ENCODE results near the gene BID. TPM values are rescaled to one million over a fixed set of nuclear protein-coding genes. Genes with fewer than 3 reads are reported as not detected.

Gene BID
- total and polyA plus RNA-seq, 2 of the 8 experiments (the other 6 are each of a cell fraction or from before 2014, with no cell fraction given) = 39.3 to 114 TPM

DNA sequence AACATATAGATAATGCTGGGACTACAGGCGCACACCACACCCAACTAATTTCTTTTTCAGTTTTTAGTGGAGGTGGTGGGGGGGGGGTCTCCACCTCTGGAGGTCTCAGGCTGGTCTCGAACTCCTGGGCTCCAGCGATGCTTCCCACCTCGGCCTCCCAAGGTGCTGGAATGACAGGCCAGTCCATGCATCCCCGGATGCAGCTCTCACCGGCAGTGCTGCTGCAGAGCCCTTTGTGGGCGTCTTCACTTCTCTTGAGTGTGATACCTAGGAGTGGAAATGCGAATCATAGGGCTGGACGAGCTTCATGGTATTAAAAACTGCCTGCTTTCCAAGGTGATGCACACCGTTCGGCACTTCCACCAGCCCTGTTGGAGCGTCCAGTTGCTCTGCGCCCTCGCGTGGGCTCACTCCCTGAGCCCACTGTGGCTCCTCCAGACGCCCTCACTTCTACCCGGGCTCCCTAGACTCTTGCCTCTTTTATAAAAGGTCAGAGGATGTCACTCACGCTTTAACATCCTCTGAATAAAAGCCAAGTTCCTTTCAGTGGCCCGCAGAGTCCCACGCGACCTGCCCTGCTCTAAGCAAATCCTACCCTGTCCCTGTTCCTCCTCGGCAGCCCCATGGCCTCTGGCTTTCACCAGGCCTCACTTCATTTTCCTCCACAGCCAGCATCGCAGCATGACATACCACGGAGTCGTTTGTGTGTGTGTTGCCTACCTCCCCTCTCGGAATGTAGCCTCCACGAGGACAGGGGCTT, 837 bp upstream of the BID start:
- Histone ChIP-seq H2BK5ac (ENCODE audit: low read depth, low read length) (no peak overlapping the region), H3K27me3 (replicated peaks in 1 of 4; ENCODE audit: control insufficient read depth in 3 of 4, extremely low read depth in 1 of 4, insufficient read depth in 3 of 4, low read length in 3 of 4) (no peaks in the 10 kb centered on the region), H3K18ac (ENCODE audit: extremely low read depth, low read length) (no peak overlapping the region; the same call in 1 of the 2 replicates), H3K4me1 (replicated peaks in 1 of 4; ENCODE audit: control insufficient read depth in 3 of 4, insufficient read depth in 4 of 4, low read length in 3 of 4) (peaks cover 0 to 25% (median 19%) of the 10 kb centered on the region in 4 experiments; a peak in 6 of 7 replicates), H4K20me1 (replicated peaks in 1 of 2; ENCODE audit: control insufficient read depth in 1 of 2, insufficient read depth in 2 of 2, low read length in 2 of 2) (peaks cover 2 to 4% of the 10 kb centered on the region in 2 experiments), H4K8ac (ENCODE audit: extremely low read depth, insufficient read depth, low read length) (peak overlapping the region; percentile 73; the same call in 1 of the 2 replicates), H3K56ac (replicated peaks; ENCODE audit: insufficient read length, low read depth, low read length) (no peak overlapping the region), H2BK20ac (ENCODE audit: low read length) (no peak overlapping the region), H2BK120ac (replicated peaks; ENCODE audit: low read depth, low read length) (no peak overlapping the region), H3K23ac (ENCODE audit: insufficient read length) (no peak overlapping the region), H3K79me1 (ENCODE audit: low read depth, low read length) (peaks cover 7% of the 10 kb centered on the region; the same call in 1 of the 2 replicates), H3K36me3 (ENCODE audit: control insufficient read depth in 2 of 4, insufficient read depth in 4 of 4, low read length in 3 of 4) (no peaks in the 10 kb centered on the region), H4K91ac (replicated peaks; ENCODE audit: insufficient read length, low read length) (no peak overlapping the region), H3K4me2 (ENCODE audit: insufficient read depth in 1 of 2, low read depth in 2 of 2, low read length in 2 of 2) (peak overlapping the region; percentile 73 to 74), H3K9ac (replicated peaks in 1 of 4; ENCODE audit: extremely low read depth in 1 of 4, low read depth in 3 of 4, low read length in 3 of 4) (no peak overlapping the region), H3K4ac (replicated peaks; ENCODE audit: insufficient read length, low read depth, low read length) (no peak overlapping the region), H3K27ac (ENCODE audit: low read depth, low read length) (no peak overlapping the region), H3K14ac (ENCODE audit: insufficient read length) (no peak overlapping the region), H3K4me3 (ENCODE audit: extremely low read depth in 1 of 4, insufficient read depth in 2 of 4, low read depth in 3 of 4, low read length in 4 of 4) (peak overlapping the region; percentile 51 to 71 (median 62); a peak in 7 of 8 replicates), H2BK12ac (ENCODE audit: low read depth, low read length) (no peak overlapping the region), H2AK5ac (ENCODE audit: low read depth, low read length) (no peak overlapping the region), H3K23me2 (ENCODE audit: low read depth, low read length) (peaks cover 11% of the 10 kb centered on the region), H3K79me2 (ENCODE audit: control insufficient read depth in 1 of 2, insufficient read depth in 2 of 2, low read length in 2 of 2) (peaks cover 0 to 27% of the 10 kb centered on the region in 2 experiments; a peak in 1 of 4 replicates), H4K5ac (ENCODE audit: insufficient read length, low read depth, low read length) (no peak overlapping the region), H2BK15ac (ENCODE audit: low read length) (no peak overlapping the region), H3K9me3 (ENCODE audit: insufficient read depth in 2 of 2, low read depth in 1 of 2, low read length in 1 of 2) (no peaks in the 10 kb centered on the region), H2AFZ (ENCODE audit: low read length) (no peak overlapping the region)
- no peak for TF ChIP-seq SP2 (IDR thresholded peaks at IDR 0.05; ENCODE audit: low read length)
- no peak for TF ChIP-seq GTF2F1 (IDR thresholded peaks at IDR 0.05; ENCODE audit: borderline replicate concordance, low read depth, low read length)
- TF ChIP-seq TAF1 (IDR thresholded peaks at IDR 0.05; ENCODE audit: low read depth, low read length) = peak; percentile 34; the same call in 1 of the 2 replicates
- no peak for TF ChIP-seq BRCA1 (IDR thresholded peaks at IDR 0.05; ENCODE audit: low read depth, low read length)
- no peak for TF ChIP-seq ASH2L (IDR thresholded peaks at IDR 0.05; ENCODE audit: low read length)
- no peak for TF ChIP-seq SIRT6 (IDR thresholded peaks at IDR 0.05; ENCODE audit: low read length)
- TF ChIP-seq POU5F1 (IDR thresholded peaks at IDR 0.05; ENCODE audit: low read depth, low read length) = no peak
- ChIA-PET CTCF (ENCODE audit: partially characterized antibody) (interaction anchor here (1.1 to 5.1 kb wide), 2 partner anchors 11 to 42 kb away, joined by 4 to 54 read pairs; no protein-coding TSS in a partner anchor), POLR2A (ENCODE audit: partially characterized antibody) (interaction anchor here (3.3 kb wide), 1 partner anchor 11 kb away, joined by 38 read pairs; no protein-coding TSS in a partner anchor)
- 82% methylated on average over 27 of the region's 27 CpGs; no CpG with 5 or more reads in 1 of the 2 experiments for WGBS, 2 experiments (ENCODE audit: extremely low coverage in 1 of 2, insufficient coverage in 1 of 2, insufficient read length in 1 of 2, insufficient replicate concordance in 2 of 2, low coverage in 1 of 2, low lambda C conversion rate in 2 of 2, missing lambda C conversion rate in 1 of 2)
- FAIRE-seq (no peak), DNase-seq (ENCODE audit: low read depth in 1 of 2, low spot score in 2 of 2) (no peak)
